Measurements from ENCODE around the gene B4GALT3. TPM values are rescaled to one million over a fixed set of nuclear protein-coding genes. Genes with fewer than 3 reads are reported as not detected.
A peak's percentile ranks its signal among the peaks of the same experiment; 100 is the strongest.

B4GALT3 gene
- total and polyA plus RNA-seq, 9 of the 15 experiments (the other 6 are each of a cell fraction or from before 2014, with no cell fraction given), result 31.2 to 103 (median 46.1) TPM

DNA sequence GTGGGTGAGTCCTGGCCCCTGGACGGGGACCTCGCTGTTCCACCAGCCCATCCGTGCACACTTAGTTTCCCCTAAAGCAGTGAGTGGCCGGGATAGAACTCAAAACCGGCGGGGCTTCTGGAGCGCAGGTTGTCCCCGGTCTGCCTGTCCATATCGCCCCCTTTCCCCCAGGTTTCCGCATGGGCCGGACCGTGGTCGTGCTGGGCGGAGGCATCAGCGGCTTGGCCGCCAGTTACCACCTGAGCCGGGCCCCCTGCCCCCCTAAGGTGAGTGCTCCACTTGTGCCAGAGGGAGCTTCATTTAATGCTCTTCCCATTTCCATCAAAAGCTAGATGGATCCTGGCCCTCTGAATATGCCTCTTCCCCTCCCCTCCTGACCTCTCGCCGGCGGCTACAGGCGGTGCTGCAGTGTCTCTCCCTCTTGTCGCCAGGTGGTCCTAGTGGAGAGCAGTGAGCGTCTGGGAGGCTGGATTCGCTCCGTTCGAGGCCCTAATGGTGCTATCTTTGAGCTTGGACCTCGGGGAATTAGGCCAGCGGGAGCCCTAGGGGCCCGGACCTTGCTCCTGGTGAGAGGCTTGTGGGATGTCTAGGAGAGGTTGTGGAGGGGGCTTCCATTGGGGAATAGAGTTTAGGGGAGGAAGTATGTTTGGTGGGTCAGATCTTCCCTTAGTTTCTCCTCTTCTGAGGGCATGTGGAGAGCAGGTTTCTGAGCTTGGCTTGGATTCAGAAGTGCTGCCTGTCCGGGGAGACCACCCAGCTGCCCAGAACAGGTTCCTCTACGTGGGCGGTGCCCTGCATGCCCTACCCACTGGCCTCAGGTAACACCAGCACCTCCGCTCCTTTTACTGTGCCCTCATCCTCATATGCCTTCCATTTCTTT lies 10.4 kb downstream of the B4GALT3 start (continued):
- TF ChIP-seq JUN (IDR thresholded peaks at IDR 0.05; ENCODE audit: borderline replicate concordance, low read depth, low read length) (no peak), JUN (CRISPR knock-in tag; IDR thresholded peaks at IDR 0.05; ENCODE audit: borderline replicate concordance) (peak; percentile 24; the same call in 1 of the 2 replicates), THRAP3 (IDR thresholded peaks at IDR 0.05; ENCODE audit: borderline replicate concordance) (no peak), FIP1L1 (IDR thresholded peaks at IDR 0.05; ENCODE audit: low read depth, low read length, poor library complexity, severe bottlenecking) (no peak), ZNF12 (CRISPR knock-in tag; IDR thresholded peaks at IDR 0.05) (no peak), DMBX1 (CRISPR knock-in tag; IDR thresholded peaks at IDR 0.05; ENCODE audit: borderline replicate concordance) (0 out of 2 replicates have a peak, but pooled peaks have one; percentile 11), PYGO2 (tag; IDR thresholded peaks at IDR 0.05) (no peak), EGR1 (conservative IDR thresholded peaks at IDR 0.05) (0 out of 2 replicates have a peak, but pooled peaks have one; percentile 19), RFX1 (IDR thresholded peaks at IDR 0.05) (no peak), NFRKB (IDR thresholded peaks at IDR 0.05; ENCODE audit: low read depth) (peak; percentile 53; the same call in 1 of the 2 replicates), ZNF143 (CRISPR knock-in tag; IDR thresholded peaks at IDR 0.05) (no peak), FOXJ2 (tag; IDR thresholded peaks at IDR 0.05) (no peak), RCOR1 (IDR thresholded peaks at IDR 0.05; ENCODE audit: borderline replicate concordance in 1 of 2, low read depth in 2 of 2, low read length in 2 of 2) (no peak), ZNF134 (CRISPR knock-in tag; conservative IDR thresholded peaks at IDR 0.05) (no peak)
- TF ChIP-seq, protein P1, sequence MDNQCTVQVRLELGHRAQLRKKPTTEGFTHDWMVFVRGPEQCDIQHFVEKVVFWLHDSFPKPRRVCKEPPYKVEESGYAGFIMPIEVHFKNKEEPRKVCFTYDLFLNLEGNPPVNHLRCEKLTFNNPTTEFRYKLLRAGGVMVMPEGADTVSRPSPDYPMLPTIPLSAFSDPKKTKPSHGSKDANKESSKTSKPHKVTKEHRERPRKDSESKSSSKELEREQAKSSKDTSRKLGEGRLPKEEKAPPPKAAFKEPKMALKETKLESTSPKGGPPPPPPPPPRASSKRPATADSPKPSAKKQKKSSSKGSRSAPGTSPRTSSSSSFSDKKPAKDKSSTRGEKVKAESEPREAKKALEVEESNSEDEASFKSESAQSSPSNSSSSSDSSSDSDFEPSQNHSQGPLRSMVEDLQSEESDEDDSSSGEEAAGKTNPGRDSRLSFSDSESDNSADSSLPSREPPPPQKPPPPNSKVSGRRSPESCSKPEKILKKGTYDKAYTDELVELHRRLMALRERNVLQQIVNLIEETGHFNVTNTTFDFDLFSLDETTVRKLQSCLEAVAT (IDR thresholded peaks at IDR 0.05), result no peak
- TF ChIP-seq, protein P2, sequence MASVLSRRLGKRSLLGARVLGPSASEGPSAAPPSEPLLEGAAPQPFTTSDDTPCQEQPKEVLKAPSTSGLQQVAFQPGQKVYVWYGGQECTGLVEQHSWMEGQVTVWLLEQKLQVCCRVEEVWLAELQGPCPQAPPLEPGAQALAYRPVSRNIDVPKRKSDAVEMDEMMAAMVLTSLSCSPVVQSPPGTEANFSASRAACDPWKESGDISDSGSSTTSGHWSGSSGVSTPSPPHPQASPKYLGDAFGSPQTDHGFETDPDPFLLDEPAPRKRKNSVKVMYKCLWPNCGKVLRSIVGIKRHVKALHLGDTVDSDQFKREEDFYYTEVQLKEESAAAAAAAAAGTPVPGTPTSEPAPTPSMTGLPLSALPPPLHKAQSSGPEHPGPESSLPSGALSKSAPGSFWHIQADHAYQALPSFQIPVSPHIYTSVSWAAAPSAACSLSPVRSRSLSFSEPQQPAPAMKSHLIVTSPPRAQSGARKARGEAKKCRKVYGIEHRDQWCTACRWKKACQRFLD (CRISPR knock-in tag; IDR thresholded peaks at IDR 0.05), result 0 out of 2 replicates have a peak, but pooled peaks have one; percentile 4
- TF ChIP-seq, protein P3, sequence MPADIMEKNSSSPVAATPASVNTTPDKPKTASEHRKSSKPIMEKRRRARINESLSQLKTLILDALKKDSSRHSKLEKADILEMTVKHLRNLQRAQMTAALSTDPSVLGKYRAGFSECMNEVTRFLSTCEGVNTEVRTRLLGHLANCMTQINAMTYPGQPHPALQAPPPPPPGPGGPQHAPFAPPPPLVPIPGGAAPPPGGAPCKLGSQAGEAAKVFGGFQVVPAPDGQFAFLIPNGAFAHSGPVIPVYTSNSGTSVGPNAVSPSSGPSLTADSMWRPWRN (IDR thresholded peaks at IDR 0.05; ENCODE audit: low read depth), result no peak
- TF ChIP-seq, protein P4, sequence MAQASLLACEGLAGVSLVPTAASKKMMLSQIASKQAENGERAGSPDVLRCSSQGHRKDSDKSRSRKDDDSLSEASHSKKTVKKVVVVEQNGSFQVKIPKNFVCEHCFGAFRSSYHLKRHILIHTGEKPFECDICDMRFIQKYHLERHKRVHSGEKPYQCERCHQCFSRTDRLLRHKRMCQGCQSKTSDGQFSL (CRISPR knock-in tag; IDR thresholded peaks at IDR 0.05), result 0 out of 2 replicates have a peak, but pooled peaks have one; percentile 10
- TF ChIP-seq, protein P4 (tag; IDR thresholded peaks at IDR 0.05), result no peak
- TF ChIP-seq, protein P5, sequence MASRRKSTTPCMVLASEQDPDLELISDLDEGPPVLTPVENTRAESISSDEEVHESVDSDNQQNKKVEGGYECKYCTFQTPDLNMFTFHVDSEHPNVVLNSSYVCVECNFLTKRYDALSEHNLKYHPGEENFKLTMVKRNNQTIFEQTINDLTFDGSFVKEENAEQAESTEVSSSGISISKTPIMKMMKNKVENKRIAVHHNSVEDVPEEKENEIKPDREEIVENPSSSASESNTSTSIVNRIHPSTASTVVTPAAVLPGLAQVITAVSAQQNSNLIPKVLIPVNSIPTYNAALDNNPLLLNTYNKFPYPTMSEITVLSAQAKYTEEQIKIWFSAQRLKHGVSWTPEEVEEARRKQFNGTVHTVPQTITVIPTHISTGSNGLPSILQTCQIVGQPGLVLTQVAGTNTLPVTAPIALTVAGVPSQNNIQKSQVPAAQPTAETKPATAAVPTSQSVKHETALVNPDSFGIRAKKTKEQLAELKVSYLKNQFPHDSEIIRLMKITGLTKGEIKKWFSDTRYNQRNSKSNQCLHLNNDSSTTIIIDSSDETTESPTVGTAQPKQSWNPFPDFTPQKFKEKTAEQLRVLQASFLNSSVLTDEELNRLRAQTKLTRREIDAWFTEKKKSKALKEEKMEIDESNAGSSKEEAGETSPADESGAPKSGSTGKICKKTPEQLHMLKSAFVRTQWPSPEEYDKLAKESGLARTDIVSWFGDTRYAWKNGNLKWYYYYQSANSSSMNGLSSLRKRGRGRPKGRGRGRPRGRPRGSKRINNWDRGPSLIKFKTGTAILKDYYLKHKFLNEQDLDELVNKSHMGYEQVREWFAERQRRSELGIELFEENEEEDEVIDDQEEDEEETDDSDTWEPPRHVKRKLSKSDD (conservative IDR thresholded peaks at IDR 0.05; ENCODE audit: low read length), result no peak

Data from K562 (cell line).